HG03103 (cell line): ENCODE measurements around the gene CASZ1.

Source experiments
- ATAC-seq: cut with Tn5 transposase; IDR thresholded peaks from one replicate; pipeline ENCODE4 v1.9.1; 2021; ENCODE audit warnings: low read depth; ENCODE audit not compliant: unreplicated experiment

The CASZ1 gene

DNA sequence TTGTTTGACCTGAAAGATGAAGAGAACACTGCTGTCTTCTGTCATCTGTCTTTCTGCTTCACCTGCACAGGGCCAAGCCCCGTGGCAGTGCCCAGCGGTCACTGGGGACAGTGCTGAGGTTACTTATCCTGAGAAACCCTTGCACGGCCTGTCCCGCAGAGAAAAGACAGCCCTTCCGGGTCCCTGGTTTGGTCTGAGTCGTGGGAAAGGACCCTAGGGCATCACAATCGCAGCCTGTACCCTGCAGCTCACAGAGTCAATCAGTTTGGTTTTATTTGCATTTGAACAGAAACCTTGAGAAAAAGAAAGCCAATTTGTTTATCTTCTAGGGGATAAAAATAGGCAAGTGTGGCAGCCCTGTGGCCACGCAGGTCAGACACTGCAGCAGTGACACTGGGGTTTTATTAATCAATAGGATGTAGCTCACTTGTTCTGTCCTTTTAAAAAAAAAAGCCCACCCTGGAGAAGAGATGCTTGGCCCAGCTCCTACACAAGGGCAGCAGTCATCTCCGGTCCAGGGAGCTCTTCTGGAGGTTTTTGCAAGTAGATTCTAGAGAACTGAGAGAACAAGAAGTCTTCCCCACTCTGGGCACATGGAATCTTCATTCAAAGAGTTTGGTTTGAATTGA is 201.7 kb downstream of the CASZ1 start:
- ATAC-seq: no peak

GRCh38 chr1:10593750-10594149 is 202.7 kb downstream of the CASZ1 start:
- ATAC-seq: no peak

- ATAC-seq: no peak
Observed at GRCh38 chr1:10592373-10592772, 204.1 kb downstream of the CASZ1 start.

- no peak for ATAC-seq
Observed at GRCh38 chr1:10591010-10591409, 205.4 kb downstream of the CASZ1 start.

DNA sequence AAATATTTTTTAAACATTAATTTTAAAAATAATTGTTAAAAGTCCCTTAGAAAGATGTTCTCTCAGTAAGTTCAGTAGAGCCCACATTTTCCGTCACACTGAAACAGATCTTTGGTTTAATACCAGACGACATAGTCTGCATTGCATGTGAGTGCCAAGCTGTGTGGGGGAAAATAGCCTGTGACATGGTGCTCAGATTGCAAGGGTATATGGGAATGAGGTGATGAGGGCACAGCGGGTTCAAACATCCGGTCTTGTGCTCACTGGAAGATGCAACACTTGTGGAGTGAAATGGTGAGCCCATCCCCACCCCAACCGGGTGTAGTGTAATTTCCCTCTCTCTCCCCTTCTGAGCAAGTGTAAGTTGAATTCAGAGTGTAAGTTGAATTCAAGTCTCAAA is 207.4 kb downstream of the CASZ1 start:
- ATAC-seq: no peak

GRCh38 chr1:10588640-10589039 is 207.8 kb downstream of the CASZ1 start:
- ATAC-seq: no peak
